T-helper 22 cell (primary cell): Measurements from ENCODE around the gene ACTN4.

Experiments used
- DNase-seq: peaks from one replicate; pipeline ENCODE4 v3.0.0-alpha.2; 2020; ENCODE audit warnings: low read depth

ACTN4 gene

DNA sequence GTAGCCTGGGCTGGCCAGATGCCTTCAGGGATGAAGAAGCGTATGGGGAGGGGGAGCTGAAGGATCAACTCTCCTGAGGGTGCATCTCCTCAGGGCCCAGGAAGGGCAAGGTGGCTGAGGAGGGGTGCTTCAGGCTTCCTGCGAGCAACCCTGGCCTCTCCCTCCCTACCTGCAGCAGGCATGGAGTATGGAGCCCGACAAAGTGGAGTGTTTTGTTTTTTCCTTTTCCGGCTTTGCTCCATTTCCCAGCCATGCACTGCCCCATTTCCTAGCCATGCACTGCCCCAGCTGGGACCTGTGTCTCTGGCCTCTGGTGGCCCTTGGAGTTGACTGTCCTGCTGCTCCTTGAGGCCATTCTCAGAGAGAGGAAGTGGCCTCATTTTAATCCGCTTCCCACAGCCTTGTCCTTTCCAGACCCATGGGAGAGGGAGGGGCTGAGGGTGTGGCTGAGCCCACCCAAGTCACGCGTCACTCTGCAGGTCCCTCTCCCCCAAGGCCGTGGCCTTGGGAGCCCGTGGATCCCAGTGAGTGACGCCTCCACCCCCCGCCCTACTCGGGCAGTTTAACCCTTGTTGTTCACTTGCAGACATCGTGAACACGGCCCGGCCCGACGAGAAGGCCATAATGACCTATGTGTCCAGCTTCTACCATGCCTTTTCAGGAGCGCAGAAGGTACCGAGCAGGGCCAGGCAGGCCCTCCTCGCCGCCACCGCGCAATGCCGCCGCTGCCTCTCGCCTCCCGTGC is 62.4 kb downstream of the ACTN4 start:
- DNase-seq = no peak

DNA sequence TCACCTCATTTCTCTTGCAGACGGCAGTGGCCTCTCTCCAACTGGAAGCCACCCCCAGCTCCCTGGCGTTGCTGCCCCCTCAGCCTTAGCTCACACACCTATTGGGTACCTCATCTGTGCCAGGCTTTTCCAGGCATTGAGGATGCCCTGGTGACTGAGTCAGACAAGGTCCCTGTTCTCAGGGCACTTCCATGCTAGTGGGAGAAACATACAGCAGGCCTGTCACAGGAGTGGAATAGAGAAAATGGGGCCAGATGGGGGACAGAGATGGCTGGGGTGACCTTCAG is 62.9 kb downstream of the ACTN4 start:
- DNase-seq = no peak

DNA sequence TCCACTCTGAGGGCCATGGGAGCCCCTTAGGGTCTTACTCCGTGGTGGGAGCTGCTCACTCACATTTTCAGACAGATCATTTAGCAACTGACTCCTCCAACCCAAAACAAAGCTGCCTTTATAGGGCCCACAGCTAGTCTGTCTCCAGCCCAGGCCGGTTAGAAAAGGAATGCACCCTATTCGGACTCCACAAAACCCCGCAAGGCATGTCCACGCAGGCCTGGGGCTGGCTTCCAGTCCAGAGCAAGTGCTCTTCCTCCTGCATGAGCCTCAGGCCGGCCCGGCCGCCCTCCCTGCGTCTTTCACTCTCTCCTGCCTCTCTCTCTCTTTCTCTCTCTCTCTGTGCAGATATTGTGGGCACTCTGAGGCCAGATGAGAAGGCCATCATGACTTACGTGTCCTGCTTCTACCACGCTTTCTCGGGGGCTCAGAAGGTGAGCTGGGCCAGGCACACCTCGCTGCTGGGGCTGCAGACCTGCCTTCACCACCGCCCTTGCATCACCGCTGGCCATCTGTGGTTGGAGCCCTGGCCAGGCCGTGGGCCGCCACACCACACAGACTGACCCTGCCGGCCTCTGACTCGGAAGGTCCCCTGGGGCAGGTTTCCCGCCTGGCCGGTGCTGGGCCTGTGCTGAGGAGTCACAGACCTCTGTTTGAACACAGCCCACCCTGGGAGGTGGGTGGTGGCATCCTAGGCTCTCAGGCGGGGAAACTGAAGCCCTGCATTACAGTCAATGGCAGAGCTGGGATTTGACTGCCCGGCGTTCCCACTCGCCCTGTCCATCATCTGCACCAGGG is 63.7 kb downstream of the ACTN4 start:
- no peak for DNase-seq

DNA sequence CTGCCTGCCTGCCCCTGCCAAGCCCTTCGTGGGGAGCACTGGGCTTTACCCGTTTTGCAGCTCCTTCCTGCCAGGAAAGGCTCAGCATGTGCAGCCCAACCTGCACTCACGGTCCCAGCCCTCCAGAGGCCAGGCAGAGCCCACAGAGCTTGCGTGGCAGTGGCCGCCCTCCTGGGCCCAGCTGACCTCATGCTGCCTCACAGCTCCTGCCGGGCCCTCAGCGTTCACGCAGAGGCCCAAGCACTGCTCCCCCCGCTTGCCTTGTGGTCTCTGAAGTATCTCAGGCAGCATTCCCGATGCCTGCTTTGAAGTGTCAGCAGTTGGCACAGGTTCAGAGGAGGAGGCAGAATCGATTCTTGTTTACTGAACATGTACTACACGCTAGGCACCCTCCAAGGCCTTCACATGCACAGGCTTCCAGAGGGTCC is 64.3 kb downstream of the ACTN4 start:
- DNase-seq = no peak

DNA sequence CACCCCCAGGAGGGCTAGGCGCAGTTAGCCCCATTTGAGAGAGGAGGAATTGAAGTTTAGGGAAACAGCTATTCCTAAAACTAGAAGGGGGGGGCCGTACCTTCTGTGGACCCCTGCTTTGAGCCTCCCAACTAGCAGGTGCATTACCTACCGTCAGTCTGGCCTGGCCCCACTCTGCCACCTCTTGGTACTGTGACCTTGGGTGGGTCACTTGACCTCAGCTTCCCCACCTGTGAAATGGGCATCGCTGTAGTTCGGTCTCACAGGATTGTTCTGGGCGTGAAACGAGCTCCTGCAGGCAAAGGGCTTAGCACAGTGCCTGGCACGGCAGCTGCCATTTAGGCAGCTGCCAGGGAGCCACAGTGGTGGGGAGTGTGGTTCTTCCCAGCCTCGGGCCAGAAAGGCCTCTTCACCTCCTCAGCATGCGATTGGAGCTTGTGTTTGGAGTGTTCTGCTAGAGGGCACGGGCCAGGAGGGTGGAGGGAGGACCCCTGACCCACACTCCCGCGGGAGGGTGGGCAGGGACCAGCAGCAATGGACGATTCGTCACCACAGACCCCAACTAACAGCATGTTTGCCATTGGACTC is 64.8 kb downstream of the ACTN4 start:
- no peak for DNase-seq

DNA sequence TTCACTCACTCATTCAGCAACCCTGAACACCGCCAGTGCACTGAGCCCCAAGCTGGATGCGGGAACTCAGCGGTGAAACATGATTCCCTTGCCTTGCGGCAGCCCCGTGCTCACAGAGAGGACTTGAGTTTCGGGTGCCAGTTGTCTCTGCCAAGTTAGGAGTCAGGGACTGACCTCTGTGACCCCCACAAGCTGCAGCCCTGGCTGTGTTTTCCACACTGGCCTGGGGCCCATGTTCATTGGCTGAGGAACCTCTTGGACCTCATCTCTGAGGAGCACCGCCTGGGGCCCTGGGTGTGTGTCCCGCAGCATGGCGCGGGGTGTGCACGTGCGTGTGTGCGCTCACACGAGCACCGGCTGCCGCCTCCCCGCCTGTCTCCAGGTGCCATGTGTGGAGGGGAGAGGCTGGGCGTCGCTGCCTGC is 65.8 kb downstream of the ACTN4 start:
- no peak for DNase-seq

DNA sequence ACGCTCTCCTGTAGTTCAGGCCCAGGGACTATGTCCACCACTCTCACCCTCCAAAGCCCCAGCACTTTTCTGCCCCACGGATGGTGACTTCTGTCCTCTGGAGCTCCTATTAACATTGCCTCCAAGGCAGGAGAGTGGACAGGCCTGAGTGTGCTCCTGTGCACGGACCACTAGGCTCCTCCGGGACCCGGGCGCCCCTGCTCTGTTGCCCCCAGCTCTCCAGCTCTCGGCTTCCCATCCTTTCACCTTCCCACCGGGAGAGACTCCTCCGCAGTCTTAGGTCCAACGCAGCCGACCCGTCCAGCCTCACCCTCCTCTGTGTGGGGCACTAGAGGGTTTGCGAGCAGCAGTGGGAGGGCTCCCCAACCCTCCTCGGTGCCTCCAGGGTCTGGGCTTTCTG is 66.4 kb downstream of the ACTN4 start:
- no peak for DNase-seq

DNA sequence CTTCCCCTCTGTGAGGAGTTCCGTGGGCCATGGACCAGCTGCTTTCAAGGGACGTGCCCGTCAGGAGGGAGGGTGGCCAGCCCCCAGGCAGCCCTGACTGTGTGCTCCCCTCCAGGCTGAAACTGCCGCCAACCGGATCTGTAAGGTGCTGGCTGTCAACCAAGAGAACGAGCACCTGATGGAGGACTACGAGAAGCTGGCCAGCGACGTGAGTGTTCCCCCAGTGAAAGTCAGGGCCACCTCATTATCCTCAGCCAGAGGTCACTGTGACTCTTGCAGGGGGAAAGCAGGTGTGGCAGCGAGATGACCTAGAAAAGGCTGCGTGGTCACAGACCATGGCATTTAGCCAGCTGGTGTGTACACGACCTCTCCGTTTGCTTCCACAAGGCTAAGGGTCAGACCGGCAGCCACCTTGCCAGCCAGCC is 66.9 kb downstream of the ACTN4 start:
- DNase-seq = no peak

DNA sequence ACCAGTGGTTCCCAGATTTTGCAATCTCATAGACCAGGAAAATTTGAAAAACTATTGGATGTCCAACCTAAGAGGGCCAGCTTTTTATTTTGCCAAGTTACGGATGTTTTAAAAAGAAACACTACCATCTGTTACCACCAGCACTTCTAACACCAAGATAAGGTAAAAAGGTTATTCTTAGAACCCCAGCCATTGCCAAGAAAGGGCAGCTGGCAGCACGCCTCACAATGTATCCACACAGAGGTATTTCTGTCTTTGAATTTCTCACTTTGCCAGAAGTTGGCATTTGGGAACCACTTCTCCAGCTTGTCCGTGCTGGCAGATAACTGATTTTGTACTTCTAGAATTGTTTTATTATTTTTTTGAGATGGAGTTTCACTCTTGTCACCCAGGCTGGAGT is 68.1 kb downstream of the ACTN4 start:
- no peak for DNase-seq

DNA sequence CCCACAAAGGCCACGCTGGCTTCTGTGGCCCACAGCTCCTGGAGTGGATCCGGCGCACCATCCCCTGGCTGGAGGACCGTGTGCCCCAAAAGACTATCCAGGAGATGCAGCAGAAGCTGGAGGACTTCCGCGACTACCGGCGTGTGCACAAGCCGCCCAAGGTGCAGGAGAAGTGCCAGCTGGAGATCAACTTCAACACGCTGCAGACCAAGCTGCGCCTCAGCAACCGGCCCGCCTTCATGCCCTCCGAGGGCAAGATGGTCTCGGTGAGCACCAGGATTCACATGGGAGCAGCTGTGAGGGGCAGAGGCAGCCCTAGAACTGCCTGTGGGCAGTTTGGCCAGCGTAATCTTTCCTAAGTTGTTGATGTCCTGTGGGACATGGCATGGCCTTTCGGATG is 69.6 kb downstream of the ACTN4 start:
- no peak for DNase-seq

DNA sequence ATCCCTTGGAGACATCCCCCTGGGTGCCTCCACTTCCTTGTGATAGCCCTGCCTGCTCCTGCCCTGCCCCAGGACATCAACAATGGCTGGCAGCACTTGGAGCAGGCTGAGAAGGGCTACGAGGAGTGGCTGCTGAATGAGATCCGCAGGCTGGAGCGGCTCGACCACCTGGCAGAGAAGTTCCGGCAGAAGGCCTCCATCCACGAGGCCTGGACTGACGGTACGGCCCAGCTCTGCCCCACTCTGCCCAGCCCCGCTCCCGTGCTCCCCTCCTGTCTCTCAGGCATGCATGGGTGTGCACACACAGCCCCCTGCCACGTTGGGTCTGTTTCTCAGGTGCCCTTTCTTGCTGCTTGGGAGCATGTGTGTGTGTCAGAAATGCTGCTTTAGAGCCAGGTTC is 70.4 kb downstream of the ACTN4 start:
- DNase-seq = no peak

DNA sequence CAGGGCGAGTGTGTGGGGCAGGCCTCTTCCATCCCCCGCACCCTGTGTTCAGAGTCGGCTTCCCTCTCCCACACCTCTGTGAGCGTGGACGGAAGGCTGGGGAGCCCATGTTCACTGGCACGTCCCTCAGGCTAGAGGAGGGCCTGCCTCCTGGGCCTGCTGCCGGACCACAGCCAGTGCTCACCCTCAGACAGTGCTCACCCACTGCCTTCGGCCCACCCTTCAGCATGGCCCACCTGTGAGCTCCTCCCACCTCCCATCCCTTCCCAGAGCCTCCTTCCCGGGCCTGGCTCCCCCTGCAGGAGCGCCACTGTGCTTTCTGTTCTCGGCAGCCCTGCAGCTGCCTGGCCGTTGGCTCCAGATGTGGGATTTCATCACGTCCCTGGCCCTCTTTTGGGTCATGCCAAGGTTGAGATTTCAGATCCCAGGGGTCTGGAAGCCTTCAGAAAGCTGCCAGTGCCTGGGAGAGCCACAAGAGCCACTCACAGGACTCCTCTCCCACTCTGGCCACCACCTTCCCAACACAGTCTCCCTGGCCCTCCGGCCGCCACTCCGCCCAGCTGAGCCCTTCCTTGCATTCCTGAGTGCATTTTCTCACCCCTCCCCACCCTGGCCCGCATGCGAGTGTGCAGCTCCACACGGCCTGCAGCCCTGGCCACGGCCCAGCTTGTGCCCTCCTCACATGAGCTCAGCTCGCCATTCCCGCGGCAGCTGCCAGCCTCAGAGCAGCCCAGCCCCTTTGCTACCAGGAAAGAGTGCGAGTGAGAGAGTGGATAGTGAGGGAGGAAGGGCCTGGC is 71.5 kb downstream of the ACTN4 start:
- DNase-seq = no peak

DNA sequence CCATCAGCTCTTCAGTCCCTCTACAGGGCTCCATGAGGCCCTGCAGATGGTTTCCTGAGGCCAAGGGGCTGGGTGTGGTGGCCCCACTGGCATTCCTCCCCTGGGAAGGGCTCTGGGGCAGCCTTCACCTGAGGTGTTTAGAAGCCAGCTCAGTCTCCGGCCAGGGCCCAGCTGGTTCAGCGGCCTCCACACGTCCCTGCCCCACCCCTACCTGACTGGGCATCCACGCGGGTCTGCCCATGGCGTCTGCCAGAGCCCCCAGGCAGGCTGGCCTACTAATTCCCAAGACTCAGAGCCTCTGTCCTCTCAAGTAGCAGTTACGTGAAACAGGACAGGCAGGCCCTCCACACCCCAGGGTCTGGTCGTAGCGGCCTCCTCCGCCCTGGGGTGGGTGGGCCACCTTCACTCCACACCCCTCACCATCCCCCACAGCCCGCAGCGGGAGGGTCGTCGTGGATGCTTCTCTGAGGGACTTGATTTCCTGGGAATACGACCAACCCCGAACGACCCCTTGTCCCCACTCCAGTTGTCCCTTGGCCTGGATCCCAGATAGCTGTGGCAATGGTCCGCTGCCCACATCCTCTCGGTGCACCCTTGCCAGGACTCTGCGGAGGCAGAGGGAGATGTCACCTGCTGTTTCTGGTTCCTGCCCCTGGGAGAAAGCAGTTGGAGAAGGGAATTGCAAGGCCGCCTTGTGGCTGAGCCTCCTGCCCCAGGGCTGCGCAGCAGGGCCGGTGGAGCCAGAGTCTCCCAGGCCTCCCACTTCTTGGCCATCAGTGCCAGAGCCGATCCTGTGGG is 72.5 kb downstream of the ACTN4 start:
- DNase-seq = no peak

DNA sequence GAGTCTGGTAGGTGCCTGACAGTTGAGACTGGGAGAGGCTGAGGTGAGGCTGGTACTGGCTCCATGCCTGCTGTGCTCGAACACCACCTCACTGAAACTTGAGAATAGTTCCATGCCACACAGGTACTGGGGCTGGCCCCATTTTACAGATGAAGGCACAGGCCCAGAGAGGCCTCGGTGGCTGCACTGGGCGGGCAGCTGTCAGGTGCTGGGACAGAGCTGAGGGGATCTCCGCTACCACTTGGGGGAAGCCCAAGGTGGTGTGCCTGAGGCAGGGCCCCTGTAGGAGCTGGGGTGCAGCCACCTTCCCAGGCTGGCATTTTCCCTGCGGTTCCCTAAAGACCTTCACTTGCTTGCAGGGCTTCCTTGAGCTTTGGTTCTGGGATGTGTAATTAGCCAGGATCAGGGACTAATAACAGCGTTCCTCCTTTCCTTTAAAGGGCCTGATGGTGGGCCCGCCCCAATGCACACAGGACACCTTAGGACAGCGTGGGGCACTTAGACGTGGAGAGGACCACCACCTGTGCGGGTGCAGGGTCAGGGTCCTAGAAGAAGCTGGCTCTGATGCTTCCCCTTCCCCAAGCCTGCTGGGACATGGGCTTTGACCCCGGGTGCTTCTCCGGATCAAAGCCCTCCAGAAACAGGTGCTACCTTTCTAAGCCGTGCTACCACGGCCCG is 73.2 kb downstream of the ACTN4 start:
- DNase-seq = no peak

DNA sequence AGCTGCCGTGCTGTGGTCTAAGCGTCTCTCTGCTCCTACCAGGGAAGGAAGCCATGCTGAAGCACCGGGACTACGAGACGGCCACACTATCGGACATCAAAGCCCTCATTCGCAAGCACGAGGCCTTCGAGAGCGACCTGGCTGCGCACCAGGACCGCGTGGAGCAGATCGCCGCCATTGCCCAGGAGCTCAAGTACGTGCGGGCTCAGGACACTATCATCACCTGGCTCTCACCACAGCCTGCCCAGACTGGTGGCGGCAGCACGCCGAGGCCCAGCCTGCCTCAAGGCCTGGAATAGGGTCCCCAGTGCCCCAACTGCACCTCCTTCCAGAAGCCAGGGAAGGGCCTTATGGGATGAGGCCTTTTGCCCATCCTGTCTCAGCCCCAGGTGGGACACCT is 74.0 kb downstream of the ACTN4 start:
- DNase-seq = no peak

DNA sequence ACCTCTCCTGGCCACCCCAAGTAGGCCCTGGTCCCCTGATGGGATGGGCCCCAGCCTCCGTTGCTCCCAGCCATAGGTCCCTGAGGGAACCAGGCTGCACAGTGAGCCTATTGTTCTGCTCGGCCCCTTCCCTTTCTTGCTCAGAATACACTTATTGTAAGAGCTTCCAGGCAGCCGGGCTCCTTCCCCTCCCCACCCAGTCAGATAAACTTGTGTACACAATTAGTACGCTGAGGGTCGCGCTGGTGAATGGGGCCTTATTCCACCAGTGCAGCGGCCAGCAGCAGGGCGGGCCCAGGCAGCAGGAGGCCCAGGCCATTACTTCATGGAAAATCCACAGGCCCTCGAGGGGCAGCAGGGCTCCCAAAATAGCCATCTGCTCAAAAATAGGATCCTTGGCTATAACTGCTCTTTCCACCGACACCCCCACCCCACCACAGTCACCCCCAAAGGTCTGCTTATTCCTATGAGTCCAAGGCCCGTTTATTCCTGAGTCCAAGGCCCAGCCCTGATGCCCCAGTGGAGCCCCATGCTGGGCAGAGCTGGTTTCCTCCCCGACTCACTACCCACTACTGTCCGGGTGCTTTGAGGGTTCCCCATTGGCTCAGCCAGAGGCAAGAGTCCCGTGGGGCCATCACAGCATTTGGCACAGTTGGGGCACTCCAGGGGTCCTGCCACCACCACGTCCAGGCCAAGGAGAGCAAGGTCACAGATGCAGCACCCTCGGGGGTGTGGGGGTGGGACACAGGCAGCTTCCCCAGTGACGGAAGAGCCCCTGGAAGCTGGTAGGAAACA is 74.7 kb downstream of the ACTN4 start:
- DNase-seq = no peak

DNA sequence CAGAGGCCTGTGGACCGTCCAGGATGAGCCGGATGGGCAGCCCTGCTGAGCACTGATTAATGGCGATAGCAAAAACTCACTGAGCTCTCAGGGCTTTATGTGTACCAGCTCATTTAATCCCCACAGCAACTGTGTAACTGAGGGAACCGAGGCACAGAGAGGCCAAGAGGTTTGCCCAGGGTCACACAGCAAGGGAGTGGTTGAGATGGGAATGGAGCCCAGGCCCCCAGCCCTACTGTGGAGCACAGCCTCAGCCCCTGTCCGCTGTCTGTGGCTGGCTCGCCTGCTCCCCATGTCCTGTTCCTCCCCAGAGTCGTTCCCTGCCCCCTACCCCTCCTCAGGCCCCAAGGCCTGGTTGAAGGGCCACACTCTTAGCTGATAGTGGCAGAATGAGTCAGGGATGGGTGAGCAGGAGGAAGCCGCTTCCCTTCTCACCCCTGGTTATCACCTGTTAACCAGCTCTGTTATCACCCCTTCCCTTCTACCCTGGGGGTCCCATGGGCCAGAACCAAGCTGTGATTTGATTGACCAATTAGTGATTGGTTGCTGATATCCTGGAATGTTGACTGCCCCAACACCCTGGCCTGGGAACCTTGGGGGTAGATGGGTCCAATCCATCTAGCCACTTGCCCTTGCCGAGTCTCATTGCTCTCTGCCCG is 75.6 kb downstream of the ACTN4 start:
- no peak for DNase-seq

DNA sequence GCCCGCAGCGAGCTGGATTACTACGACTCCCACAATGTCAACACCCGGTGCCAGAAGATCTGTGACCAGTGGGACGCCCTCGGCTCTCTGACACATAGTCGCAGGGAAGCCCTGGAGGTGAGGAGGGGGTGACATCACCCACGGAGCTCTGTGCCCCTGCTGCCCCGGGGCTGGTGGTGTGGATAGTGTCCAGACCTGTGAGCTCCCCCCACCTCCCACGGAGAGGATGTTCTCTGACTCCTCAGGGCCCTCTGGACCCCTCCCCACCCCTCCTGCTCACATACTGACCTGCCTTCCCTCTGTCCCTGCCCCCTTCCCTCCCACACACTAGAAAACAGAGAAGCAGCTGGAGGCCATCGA is 76.1 kb downstream of the ACTN4 start:
- DNase-seq = no peak

DNA sequence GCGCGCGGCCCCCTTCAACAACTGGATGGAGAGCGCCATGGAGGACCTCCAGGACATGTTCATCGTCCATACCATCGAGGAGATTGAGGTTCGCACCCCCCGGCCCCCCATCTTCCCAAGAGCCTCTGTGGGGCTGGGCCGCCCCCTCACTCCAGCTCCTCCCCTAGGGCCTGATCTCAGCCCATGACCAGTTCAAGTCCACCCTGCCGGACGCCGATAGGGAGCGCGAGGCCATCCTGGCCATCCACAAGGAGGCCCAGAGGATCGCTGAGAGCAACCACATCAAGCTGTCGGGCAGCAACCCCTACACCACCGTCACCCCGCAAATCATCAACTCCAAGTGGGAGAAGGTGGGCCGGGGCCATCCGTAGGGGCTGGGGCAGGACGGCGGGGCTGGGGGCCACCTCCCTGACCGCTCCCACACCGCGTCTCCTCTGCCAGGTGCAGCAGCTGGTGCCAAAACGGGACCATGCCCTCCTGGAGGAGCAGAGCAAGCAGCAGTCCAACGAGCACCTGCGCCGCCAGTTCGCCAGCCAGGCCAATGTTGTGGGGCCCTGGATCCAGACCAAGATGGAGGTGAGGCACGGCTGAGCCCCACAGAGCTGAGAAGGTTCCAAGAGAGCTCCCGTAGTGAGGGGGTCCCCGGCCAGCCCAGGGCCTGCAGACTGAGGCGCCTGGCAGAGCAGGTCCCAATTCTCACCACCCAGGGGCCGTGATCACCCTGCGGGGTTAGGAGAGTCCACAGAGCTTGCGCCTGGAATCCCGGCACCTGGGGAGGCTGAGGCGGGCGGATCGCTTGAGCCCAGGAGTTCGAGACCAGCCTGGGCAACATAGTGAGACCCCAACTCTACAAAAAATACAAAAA is 76.8 kb downstream of the ACTN4 start:
- DNase-seq = no peak
